Uterus (tissue), 2 donors: Measurements from ENCODE around the gene CRYBG2.

Experiments
- POLR2A ChIP-seq, 2 donors: fragments of 450-650 bp; IDR thresholded peaks; one replicate each; pipeline ENCODE4 v1.6.1; 2016; ENCODE audit warnings: antibody characterized with exemption in 2 of 2, mild to moderate bottlenecking in 1 of 2, moderate library complexity in 1 of 2
- TF ChIP-seq, protein P1 (sequence below), 4 experiments: fragments of 200-600 bp in 2 of 4; fragments of 450-650 bp in 2 of 4; sonication (generic) in 2 of 4; IDR thresholded peaks; one replicate each; pipeline ENCODE4 v1.5.1; 2016 to 2019; ENCODE audit warnings: antibody characterized with exemption in 4 of 4, mild to moderate bottlenecking in 2 of 4, moderate library complexity in 1 of 4

DNA sequence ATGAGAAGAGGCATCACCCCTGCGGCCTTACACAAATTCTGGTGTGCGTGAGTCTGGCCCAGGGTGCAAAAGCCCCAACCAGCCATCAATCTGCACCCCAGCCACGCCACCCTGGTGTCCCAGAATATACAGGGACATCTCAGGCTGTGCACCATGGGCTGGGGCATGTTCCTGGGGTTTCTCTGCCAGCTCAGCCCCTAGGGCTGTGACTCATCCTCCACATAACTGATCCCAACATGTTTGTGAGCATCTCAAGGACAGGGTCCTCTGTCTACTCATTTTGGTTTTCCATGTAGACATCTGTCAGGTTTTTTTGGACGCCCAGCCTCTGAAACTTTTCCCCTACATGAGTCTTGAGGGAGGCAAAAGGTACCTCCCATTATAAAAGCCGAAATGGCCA lies 18.1 kb upstream of the CRYBG2 start:
- TF ChIP-seq, protein P1, sequence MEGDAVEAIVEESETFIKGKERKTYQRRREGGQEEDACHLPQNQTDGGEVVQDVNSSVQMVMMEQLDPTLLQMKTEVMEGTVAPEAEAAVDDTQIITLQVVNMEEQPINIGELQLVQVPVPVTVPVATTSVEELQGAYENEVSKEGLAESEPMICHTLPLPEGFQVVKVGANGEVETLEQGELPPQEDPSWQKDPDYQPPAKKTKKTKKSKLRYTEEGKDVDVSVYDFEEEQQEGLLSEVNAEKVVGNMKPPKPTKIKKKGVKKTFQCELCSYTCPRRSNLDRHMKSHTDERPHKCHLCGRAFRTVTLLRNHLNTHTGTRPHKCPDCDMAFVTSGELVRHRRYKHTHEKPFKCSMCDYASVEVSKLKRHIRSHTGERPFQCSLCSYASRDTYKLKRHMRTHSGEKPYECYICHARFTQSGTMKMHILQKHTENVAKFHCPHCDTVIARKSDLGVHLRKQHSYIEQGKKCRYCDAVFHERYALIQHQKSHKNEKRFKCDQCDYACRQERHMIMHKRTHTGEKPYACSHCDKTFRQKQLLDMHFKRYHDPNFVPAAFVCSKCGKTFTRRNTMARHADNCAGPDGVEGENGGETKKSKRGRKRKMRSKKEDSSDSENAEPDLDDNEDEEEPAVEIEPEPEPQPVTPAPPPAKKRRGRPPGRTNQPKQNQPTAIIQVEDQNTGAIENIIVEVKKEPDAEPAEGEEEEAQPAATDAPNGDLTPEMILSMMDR (IDR thresholded peaks at IDR 0.05), result no peak
- TF ChIP-seq POLR2A (IDR thresholded peaks at IDR 0.05), result no peak
